HepG2 (cell line): Measurements from ENCODE around the gene ANK3. TPM values are rescaled to one million over a fixed set of nuclear protein-coding genes. Genes with fewer than 3 reads are reported as not detected.

Source experiments
- ATAC-seq: fragments of 200-7000 bp; cut with Tn5 transposase; 3 replicates; pipeline ENCODE4 v1.9.1; 2020; ENCODE audit warnings: mild to moderate bottlenecking, moderate library complexity
- BruUV-seq: library from RNA; stranded (reverse); fragments of 400-500 nt; replicated peaks from 2 replicates; lab custom pipeline; 2021; lab: Mats Ljungman, UMichigan
- CTCF ChIA-PET: fragments of 300-600 bp; formaldehyde crosslinking; extraction: SDS; loops from one replicate; lab custom pipeline; 2021; ENCODE audit warnings: low total read pairs, inconsistent platforms, low intra/inter-chr PET ratio; lab: Yijun Ruan, JAX
- POLR2A ChIA-PET: fragments of 350-600 bp; sonication (Branson Sonifier 250); formaldehyde crosslinking; loops from one replicate; lab custom pipeline; 2020; ENCODE audit warnings: antibody characterized with exemption, inconsistent platforms; lab: Yijun Ruan, JAX
- DNase-seq: peaks from one replicate; pipeline ENCODE4 v3.0.0-alpha.2; 2015; ENCODE audit warnings: low spot score
- FAIRE-seq: peaks from 3 replicates; lab custom pipeline; 2011; peaks lifted over from hg19 to GRCh38; lab: Jason Lieb, UNC
- H2AFZ ChIP-seq: one replicate; pipeline ENCODE4 v1.6.1; 2011; ENCODE audit warnings: low read length, inconsistent platforms
- H3K27ac ChIP-seq: fragments of 300-600 bp; 3 replicates; pipeline ENCODE4 v1.8.0; 2011; ENCODE audit warnings: mixed run types, mild to moderate bottlenecking, mixed read lengths, low read length, inconsistent platforms; ENCODE audit not compliant: insufficient read depth; ENCODE audit errors: extremely low read length
- H3K27me3 ChIP-seq, 2 experiments: fragments of 200-600 bp in 1 of 2; 2 replicates in 1 of 2; 3 replicates in 1 of 2; pipeline versions ENCODE4 v1.6.0 to v1.8.0; 2011; ENCODE audit warnings: low read length in 2 of 2, mild to moderate bottlenecking in 2 of 2, moderate library complexity in 2 of 2, inconsistent platforms in 1 of 2; ENCODE audit not compliant: insufficient read depth in 2 of 2, control insufficient read depth in 1 of 2
- H3K36me3 ChIP-seq, 2 experiments: fragments of 200-600 bp in 1 of 2; replicated peaks in 1 of 2; 2 replicates in 1 of 2; 3 replicates in 1 of 2; pipeline versions ENCODE4 v1.5.1 to v1.8.0; 2011; ENCODE audit warnings: low read length in 2 of 2, inconsistent platforms in 1 of 2; ENCODE audit not compliant: insufficient read depth in 2 of 2, control insufficient read depth in 1 of 2
- H3K4me1 ChIP-seq: 2 replicates; pipeline ENCODE4 v1.5.1; 2012; ENCODE audit warnings: low read length, inconsistent platforms; ENCODE audit not compliant: insufficient read depth
- H3K4me2 ChIP-seq: 2 replicates; pipeline ENCODE4 v1.6.0; 2011; ENCODE audit warnings: low read depth, low read length, inconsistent platforms
- H3K4me3 ChIP-seq, 3 experiments: fragments of 200-600 bp in 1 of 3; sonication (generic), shearing (Covaris generic) in 1 of 3; replicated peaks in 1 of 3; 2 replicates each; pipeline ENCODE4 v1.5.1; 2011 to 2016; ENCODE audit warnings: low read length in 3 of 3, inconsistent platforms in 2 of 3, low read depth in 2 of 3, mild to moderate bottlenecking in 2 of 3, control low read depth in 1 of 3, mixed read lengths in 1 of 3; ENCODE audit not compliant: insufficient read depth in 1 of 3
- H3K79me2 ChIP-seq: one replicate; pipeline ENCODE4 v1.6.1; 2011; ENCODE audit warnings: low read length, inconsistent platforms; ENCODE audit not compliant: insufficient read depth
- H3K9ac ChIP-seq: 2 replicates; pipeline ENCODE4 v1.6.0; 2011; ENCODE audit warnings: mild to moderate bottlenecking, low read depth, low read length, inconsistent platforms; ENCODE audit not compliant: insufficient read depth
- H3K9me3 ChIP-seq: 2 replicates; pipeline ENCODE4 v1.5.1; 2012; ENCODE audit warnings: mild to moderate bottlenecking, low read length
- H4K20me1 ChIP-seq: 2 replicates; pipeline ENCODE4 v1.6.0; 2011; ENCODE audit warnings: inconsistent platforms, mild to moderate bottlenecking, low read length, moderate library complexity; ENCODE audit not compliant: insufficient read depth
- ATAD3A ChIP-seq: sonication (generic); formaldehyde crosslinking; IDR thresholded peaks from 2 replicates; pipeline ENCODE4 v1.4.0; 2020; ENCODE audit warnings: missing genetic modification reagents
- FOXO1 ChIP-seq: sonication (generic); formaldehyde crosslinking; IDR thresholded peaks from 2 replicates; pipeline ENCODE4 v1.4.0; 2020; ENCODE audit warnings: missing genetic modification reagents
- MATR3 ChIP-seq: sonication (generic); formaldehyde crosslinking; IDR thresholded peaks from 2 replicates; pipeline ENCODE4 v1.4.0; 2020; ENCODE audit warnings: missing genetic modification reagents
- RBM22 ChIP-seq: fragments of 200-400 bp; formaldehyde crosslinking; optimal IDR thresholded peaks from 2 replicates; pipeline ENCODE3; 2017; ENCODE audit warnings: mild to moderate bottlenecking, low read length, moderate library complexity
- SOX6 ChIP-seq, 2 experiments: fragments of 450-650 bp in 1 of 2; sonication (generic) in 1 of 2; formaldehyde crosslinking in 1 of 2; IDR thresholded peaks; 2 replicates each; pipeline versions ENCODE4 v1.4.0 to v1.6.1; 2017 to 2020; ENCODE audit warnings: antibody characterized with exemption in 1 of 2, mild to moderate bottlenecking in 1 of 2, missing genetic modification reagents in 1 of 2
- ZBTB42 ChIP-seq: sonication (generic); formaldehyde crosslinking; IDR thresholded peaks from 2 replicates; pipeline ENCODE4 v1.5.0; 2020; ENCODE audit warnings: mild to moderate bottlenecking, missing genetic modification reagents
- ZFP90 ChIP-seq: sonication (generic); formaldehyde crosslinking; IDR thresholded peaks from 2 replicates; pipeline ENCODE4 v1.8.0; 2022; ENCODE audit warnings: missing genetic modification reagents, mild to moderate bottlenecking, inconsistent platforms, borderline replicate concordance
- ZNF773 ChIP-seq: sonication (generic); formaldehyde crosslinking; IDR thresholded peaks from 2 replicates; pipeline ENCODE4 v1.4.0; 2020; ENCODE audit warnings: missing genetic modification reagents, borderline replicate concordance
- WGBS: methylation state at CpG from one replicate; pipeline ENCODE4 v1.1.6; 2017; ENCODE audit warnings: low lambda C conversion rate; 5-methylcytosine and 5-hydroxymethylcytosine counted together
- in situ Hi-C: cut with HindIII; loops from 2 replicates; pipeline ENCODE4 v1.10.0; 2017; ENCODE audit warnings: low pct_unique_long_range_greater_than_20kb; ENCODE audit not compliant: extremely low pct_ligation_motif_present
- intact Hi-C: fragments of 100-400 bp; cut with micrococcal nuclease; formaldehyde crosslinking; loops from one replicate; pipeline ENCODE4 v1.10.0; 2022; ENCODE audit not compliant: unreplicated experiment
- polyA plus RNA-seq, 8 experiments: library from polyadenylated mRNA; depleted of rRNA in 3 of 8; stranded (reverse) in 7 of 8; unstranded in 1 of 8; fragments of >200 nt; fragmentation: Illumina TruSeq in 4 of 8; extraction: Trizol in 4 of 8; gene quantifications; 2 replicates each; pipeline versions ENCODE4 v1.2.1 to v1.2.3, GENCODE V29; 2011 to 2016; ENCODE audit warnings: low read depth in 4 of 8, missing spikeins in 1 of 8, mixed read lengths in 1 of 8; ENCODE audit not compliant: insufficient read depth in 1 of 8
- total RNA-seq, 5 experiments: library from RNA; depleted of rRNA; stranded (reverse); fragments of >200 nt; fragmentation: Illumina TruSeq; extraction: Trizol; gene quantifications; 2 replicates each; pipeline ENCODE4 v1.2.3, GENCODE V29; 2016; ENCODE audit warnings: low read depth in 1 of 5
- TF ChIP-seq, protein P1 (sequence below): IDR thresholded peaks from 2 replicates; pipeline ENCODE4 v1.6.1; 2016; ENCODE audit warnings: missing compliant biosample characterization, missing genetic modification reagents, borderline replicate concordance
- TF ChIP-seq, protein P2 (sequence below): sonication (generic); formaldehyde crosslinking; IDR thresholded peaks from 2 replicates; pipeline ENCODE4 v1.4.0; 2020; ENCODE audit warnings: missing genetic modification reagents
- TF ChIP-seq, protein P3 (sequence below): sonication (generic); formaldehyde crosslinking; IDR thresholded peaks from 2 replicates; pipeline ENCODE4 v1.5.1; 2020; ENCODE audit warnings: missing genetic modification reagents, mild to moderate bottlenecking, borderline replicate concordance
- TF ChIP-seq, protein P4 (sequence below): sonication (generic); formaldehyde crosslinking; IDR thresholded peaks from 2 replicates; pipeline ENCODE4 v1.5.1; 2020; ENCODE audit warnings: mild to moderate bottlenecking, moderate library complexity, missing genetic modification reagents

Gene ANK3
- total and polyA plus RNA-seq, 2 of the 13 experiments (the other 11 are each of a cell fraction or from before 2014, with no cell fraction given): not detected

DNA sequence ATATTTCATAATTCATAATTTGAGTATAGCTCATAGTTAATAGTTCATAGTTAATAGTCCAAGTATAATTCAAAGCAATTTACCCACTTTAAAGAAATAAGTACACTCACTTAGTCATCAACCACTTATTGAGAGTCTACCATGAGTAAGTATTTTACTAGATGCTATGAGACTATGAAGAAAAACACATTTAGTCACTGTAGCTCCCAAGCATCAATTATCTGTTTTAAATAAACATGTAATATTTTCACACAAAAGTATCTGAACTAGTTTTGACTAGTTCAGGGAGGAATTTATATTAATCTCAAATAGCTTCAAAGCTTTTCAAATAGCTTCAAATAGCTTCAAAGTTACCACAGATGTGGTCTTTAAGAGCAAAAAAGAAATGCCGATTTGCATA is 119.2 kb downstream of the ANK3 start (continued):
- no peak for TF ChIP-seq SOX6 (IDR thresholded peaks at IDR 0.05)
- TF ChIP-seq SOX6 (CRISPR knock-in tag; IDR thresholded peaks at IDR 0.05): no peak
- TF ChIP-seq, protein P1, sequence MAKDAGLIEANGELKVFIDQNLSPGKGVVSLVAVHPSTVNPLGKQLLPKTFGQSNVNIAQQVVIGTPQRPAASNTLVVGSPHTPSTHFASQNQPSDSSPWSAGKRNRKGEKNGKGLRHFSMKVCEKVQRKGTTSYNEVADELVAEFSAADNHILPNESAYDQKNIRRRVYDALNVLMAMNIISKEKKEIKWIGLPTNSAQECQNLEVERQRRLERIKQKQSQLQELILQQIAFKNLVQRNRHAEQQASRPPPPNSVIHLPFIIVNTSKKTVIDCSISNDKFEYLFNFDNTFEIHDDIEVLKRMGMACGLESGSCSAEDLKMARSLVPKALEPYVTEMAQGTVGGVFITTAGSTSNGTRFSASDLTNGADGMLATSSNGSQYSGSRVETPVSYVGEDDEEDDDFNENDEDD (CRISPR knock-in tag): no peak
- TF ChIP-seq FOXO1: no peak
- no peak for TF ChIP-seq ZFP90 (CRISPR knock-in tag)

DNA sequence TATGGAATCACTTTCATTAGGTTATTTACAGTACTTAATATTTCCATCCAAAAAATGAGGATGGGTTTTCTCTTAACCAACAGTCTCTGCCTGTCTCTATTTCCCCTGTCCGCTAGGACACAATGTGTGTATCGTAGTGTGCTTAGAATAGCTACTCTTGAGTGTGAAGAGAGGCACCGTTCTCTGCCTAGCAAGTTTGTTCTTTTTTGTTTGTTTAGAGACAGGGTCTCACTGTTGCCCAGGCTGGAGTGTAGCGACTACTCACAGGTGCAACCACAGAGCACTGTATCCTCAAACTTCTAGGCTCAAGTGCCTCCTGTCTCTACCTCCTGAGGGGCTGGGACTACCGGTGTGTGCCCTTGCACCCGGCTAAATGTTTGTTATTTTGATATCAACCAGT is 121.9 kb downstream of the ANK3 start:
- in situ Hi-C loops: no loop called here
- no peaks in the 10 kb centered on the region for H3K4me1 ChIP-seq
- BruUV-seq: no TSS peak
- TF ChIP-seq ZNF773 (CRISPR knock-in tag) (no peak), RBM22 (no peak), MATR3 (no peak), ZBTB42 (CRISPR knock-in tag) (no peak), ATAD3A (CRISPR knock-in tag) (no peak)
- TF ChIP-seq, protein P2, sequence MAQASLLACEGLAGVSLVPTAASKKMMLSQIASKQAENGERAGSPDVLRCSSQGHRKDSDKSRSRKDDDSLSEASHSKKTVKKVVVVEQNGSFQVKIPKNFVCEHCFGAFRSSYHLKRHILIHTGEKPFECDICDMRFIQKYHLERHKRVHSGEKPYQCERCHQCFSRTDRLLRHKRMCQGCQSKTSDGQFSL (CRISPR knock-in tag): no peak
- TF ChIP-seq, protein P3, sequence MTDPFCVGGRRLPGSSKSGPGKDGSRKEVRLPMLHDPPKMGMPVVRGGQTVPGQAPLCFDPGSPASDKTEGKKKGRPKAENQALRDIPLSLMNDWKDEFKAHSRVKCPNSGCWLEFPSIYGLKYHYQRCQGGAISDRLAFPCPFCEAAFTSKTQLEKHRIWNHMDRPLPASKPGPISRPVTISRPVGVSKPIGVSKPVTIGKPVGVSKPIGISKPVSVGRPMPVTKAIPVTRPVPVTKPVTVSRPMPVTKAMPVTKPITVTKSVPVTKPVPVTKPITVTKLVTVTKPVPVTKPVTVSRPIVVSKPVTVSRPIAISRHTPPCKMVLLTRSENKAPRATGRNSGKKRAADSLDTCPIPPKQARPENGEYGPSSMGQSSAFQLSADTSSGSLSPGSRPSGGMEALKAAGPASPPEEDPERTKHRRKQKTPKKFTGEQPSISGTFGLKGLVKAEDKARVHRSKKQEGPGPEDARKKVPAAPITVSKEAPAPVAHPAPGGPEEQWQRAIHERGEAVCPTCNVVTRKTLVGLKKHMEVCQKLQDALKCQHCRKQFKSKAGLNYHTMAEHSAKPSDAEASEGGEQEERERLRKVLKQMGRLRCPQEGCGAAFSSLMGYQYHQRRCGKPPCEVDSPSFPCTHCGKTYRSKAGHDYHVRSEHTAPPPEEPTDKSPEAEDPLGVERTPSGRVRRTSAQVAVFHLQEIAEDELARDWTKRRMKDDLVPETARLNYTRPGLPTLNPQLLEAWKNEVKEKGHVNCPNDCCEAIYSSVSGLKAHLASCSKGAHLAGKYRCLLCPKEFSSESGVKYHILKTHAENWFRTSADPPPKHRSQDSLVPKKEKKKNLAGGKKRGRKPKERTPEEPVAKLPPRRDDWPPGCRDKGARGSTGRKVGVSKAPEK (CRISPR knock-in tag): no peak
- TF ChIP-seq, protein P4, sequence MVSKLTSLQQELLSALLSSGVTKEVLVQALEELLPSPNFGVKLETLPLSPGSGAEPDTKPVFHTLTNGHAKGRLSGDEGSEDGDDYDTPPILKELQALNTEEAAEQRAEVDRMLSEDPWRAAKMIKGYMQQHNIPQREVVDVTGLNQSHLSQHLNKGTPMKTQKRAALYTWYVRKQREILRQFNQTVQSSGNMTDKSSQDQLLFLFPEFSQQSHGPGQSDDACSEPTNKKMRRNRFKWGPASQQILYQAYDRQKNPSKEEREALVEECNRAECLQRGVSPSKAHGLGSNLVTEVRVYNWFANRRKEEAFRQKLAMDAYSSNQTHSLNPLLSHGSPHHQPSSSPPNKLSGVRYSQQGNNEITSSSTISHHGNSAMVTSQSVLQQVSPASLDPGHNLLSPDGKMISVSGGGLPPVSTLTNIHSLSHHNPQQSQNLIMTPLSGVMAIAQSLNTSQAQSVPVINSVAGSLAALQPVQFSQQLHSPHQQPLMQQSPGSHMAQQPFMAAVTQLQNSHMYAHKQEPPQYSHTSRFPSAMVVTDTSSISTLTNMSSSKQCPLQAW (CRISPR knock-in tag): no peak
- TF ChIP-seq, all 625 proteins: peak for 0
- FAIRE-seq (no peak), DNase-seq (no peak), ATAC-seq (no peak)
- Histone ChIP-seq H3K27me3 (no peaks in the 10 kb centered on the region), H3K27ac (no peak overlapping the region), H3K4me2 (no peak overlapping the region), H3K9ac (no peak overlapping the region), H2AFZ (no peak overlapping the region), H3K79me2 (no peaks in the 10 kb centered on the region), H3K4me3 (no peak overlapping the region), H3K36me3 (no peaks in the 10 kb centered on the region), H4K20me1 (no peaks in the 10 kb centered on the region), H3K9me3 (no peaks in the 10 kb centered on the region)
- intact Hi-C loops: no loop called here
- ChIA-PET POLR2A (no interaction called here), CTCF (no interaction called here)
- WGBS: 42% methylated on average over 6 of the region's 6 CpGs
